ENCODE data around the gene ZNF202. TPM values are rescaled to one million over a fixed set of nuclear protein-coding genes. Genes with fewer than 3 reads are reported as not detected.

ZNF202 gene
- total RNA-seq, 1 donor from 2014 or later = 10.6 TPM

GRCh38 chr11:123702696-123703095, 38.8 kb downstream of the ZNF202 start:
- Histone ChIP-seq H3K4me1 (no peaks in the 10 kb centered on the region), H3K36me3 (no peaks in the 10 kb centered on the region), H3K27me3 (ENCODE audit: low read depth) (peaks cover 10% of the 10 kb centered on the region), H3K27ac (no peak overlapping the region), H3K4me3 (no peak overlapping the region), H3K9me3 (no peaks in the 10 kb centered on the region)
- DNase-seq (no peak), ATAC-seq (no peak)
- TF ChIP-seq CTCF (IDR thresholded peaks at IDR 0.05) = no peak
- intact Hi-C loops (cut with DNase I) = no loop called here

- DNase-seq = no peak
- no peak for TF ChIP-seq CTCF (IDR thresholded peaks at IDR 0.05)
- Histone ChIP-seq H3K36me3 (no peaks in the 10 kb centered on the region), H3K27me3 (ENCODE audit: low read depth) (peaks cover 7% of the 10 kb centered on the region), H3K4me3 (no peak overlapping the region), H3K9me3 (no peaks in the 10 kb centered on the region), H3K4me1 (no peaks in the 10 kb centered on the region), H3K27ac (no peak overlapping the region)
- no peak for ATAC-seq
- intact Hi-C loops (cut with DNase I) = no loop called here
Measured at GRCh38 chr11:123702139-123702538, 39.3 kb downstream of the ZNF202 start.

GRCh38 chr11:123700772-123701171, 40.7 kb downstream of the ZNF202 start:
- no peaks in the 10 kb centered on the region for H3K9me3 ChIP-seq
- H3K27ac ChIP-seq = no peak overlapping the region
- ATAC-seq (no peak), DNase-seq (no peak)
- TF ChIP-seq CTCF (IDR thresholded peaks at IDR 0.05) = no peak
- intact Hi-C loops (cut with DNase I) = no loop called here
- no peaks in the 10 kb centered on the region for H3K4me1 ChIP-seq
- no peak overlapping the region for H3K4me3 ChIP-seq
- peaks cover 12% of the 10 kb centered on the region for H3K27me3 ChIP-seq (ENCODE audit: low read depth)
- no peaks in the 10 kb centered on the region for H3K36me3 ChIP-seq

- Histone ChIP-seq H3K27ac (no peak overlapping the region), H3K4me3 (no peak overlapping the region), H3K9me3 (no peaks in the 10 kb centered on the region), H3K27me3 (ENCODE audit: low read depth) (peaks cover 20% of the 10 kb centered on the region), H3K36me3 (no peaks in the 10 kb centered on the region), H3K4me1 (no peaks in the 10 kb centered on the region)
- DNase-seq (no peak), ATAC-seq (no peak)
- intact Hi-C loops (cut with DNase I) = no loop called here
- TF ChIP-seq CTCF (IDR thresholded peaks at IDR 0.05) = no peak
Measured at GRCh38 chr11:123698546-123699127, 42.8 kb downstream of the ZNF202 start.

GRCh38 chr11:123696183-123696582, 45.3 kb downstream of the ZNF202 start:
- TF ChIP-seq CTCF (IDR thresholded peaks at IDR 0.05) = no peak
- DNase-seq = no peak
- intact Hi-C loops (cut with DNase I) = no loop called here

More at GRCh38 chr11:123696183-123696582, 45.3 kb downstream of the ZNF202 start:
- Histone ChIP-seq H3K27me3 (ENCODE audit: low read depth) (peaks cover 19% of the 10 kb centered on the region), H3K4me1 (no peaks in the 10 kb centered on the region), H3K9me3 (no peaks in the 10 kb centered on the region), H3K36me3 (no peaks in the 10 kb centered on the region), H3K4me3 (no peak overlapping the region), H3K27ac (no peak overlapping the region)
- ATAC-seq = no peak
